ENCODE results near the gene OTULIN.

OTULIN gene

DNA sequence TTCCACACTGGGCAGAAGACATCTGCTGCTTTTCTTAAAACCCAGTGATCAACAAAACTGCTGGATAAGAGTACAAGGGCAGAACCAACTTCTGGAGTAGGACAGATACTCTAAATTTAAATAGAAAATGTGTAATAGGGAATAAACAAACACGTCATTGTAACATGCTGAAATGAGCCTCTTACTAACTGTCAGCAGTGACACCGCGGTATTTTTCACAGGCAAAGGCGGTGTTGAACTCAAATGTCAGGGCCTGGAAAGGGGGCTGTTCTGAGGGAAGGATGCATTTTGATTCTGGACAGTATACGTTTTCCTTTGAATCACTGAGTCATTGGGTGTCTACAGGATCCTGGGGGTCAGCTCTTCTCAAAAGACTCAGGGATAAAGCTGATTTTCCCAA, 73.5 kb downstream of the OTULIN start:
- no peak for DNase-seq (ENCODE audit: extremely low read depth in 1 of 2, low read depth in 1 of 2)

DNA sequence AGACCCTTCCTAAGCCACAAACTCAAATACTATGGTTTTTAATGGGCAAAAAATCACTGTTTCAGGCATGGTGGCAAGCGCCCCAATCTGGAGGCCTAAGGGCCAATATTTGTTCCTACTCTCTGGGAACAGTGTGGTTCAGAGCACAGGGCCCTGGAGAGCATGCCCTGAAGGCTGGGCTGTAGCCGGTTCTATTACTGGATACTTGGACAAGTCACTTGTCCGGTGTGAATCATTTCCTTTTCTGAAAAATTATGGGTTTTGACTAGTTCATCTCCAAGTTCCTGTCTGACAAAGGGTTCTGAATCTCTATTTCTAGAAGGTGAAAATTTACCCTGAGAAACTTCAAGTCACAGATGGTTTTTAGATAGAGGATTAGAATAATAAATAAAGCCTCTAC, 75.0 kb downstream of the OTULIN start:
- DNase-seq (ENCODE audit: extremely low read depth in 1 of 2, low read depth in 1 of 2): no peak

DNA sequence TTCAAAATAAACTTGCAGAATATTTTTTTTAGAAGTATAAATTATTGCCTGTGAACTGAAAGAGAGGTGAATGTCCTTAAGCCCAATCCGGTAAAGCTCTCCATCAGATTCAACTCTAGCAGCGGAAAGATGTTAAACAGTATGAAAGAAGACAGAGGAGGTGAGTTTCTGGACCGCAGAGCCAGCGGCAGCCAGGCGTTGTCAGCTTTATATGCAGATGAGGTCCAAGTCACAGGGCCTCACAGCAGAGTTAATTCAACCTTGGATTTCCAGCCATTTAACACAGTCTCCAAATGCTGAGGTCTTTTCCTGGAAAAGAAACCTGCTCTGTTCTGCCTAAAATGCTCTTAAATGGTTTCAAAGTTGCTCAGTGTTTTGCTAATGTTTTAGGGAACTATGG, 75.5 kb downstream of the OTULIN start:
- no peak for DNase-seq (ENCODE audit: extremely low read depth in 1 of 2, low read depth in 1 of 2)

DNA sequence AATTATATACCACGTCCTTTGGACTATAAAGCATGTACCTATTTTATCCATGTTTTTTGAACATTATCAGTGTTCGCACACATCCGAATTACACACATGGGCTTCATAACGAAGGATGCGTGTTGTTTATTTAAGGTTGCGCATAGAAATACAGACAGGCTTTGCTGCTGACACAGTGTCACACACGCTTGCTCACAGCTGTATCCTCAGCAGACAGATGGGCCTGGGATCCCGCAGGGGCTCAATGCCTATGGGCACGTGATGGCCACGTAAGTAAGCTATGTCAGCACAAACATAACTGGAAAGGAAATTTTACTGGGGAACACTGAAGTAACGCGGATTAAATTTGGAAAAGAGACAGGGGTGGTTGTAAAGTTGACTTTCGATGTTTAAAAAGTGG, 76.6 kb downstream of the OTULIN start:
- no peak for DNase-seq (ENCODE audit: extremely low read depth in 1 of 2, low read depth in 1 of 2)

DNA sequence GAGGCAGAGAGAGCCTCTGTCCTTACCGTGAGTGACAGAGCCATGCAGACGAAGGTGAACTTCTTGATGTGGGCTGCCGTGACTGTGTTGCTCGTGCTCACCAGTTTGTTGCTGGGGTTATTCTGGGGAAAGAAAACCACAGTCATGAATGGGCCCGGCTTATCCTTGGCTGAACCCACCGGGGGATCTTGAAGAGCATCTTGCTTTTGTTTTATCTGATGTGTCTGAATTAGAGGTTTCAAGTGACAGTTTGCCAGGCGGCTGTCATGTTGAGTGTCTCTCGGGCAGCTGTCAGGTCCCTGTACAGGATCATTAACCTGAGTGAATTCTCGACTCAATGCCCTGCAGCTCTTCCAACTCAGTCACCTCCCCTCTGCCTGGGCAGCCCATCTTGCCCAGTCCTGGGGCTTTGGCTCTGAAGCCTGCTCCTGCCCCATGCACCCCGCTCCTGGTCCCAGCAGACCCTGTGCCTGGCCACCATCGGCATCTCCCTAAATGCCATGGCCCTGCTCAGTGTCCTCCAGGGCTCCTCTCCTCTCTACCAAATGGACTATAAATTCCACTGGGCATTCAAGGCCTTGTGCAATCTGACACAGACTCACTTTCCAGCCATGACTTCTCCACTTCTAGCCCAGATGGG, 77.4 kb downstream of the OTULIN start:
- DNase-seq (ENCODE audit: extremely low read depth in 1 of 2, low read depth in 1 of 2): no peak

DNA sequence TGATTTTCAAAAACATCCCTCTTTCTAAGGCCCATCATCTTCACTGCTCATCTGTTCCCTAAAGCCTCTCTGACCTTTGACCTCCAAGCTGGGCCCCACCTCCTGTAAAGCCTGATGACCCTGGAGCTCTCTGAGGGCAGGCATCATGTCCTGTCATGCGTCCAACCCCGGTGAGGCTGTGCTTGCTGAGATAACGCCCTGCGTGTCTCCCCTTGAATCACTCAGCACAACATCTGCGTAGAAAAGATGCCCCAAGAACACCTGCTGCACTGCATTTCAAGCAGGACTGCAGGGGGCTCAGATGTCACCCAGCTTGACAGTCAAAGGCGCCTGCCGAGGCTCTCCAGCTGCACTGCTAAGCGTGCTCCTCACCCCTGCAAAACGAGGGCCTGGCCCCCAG, 78.0 kb downstream of the OTULIN start:
- DNase-seq (ENCODE audit: extremely low read depth in 1 of 2, low read depth in 1 of 2): no peak

DNA sequence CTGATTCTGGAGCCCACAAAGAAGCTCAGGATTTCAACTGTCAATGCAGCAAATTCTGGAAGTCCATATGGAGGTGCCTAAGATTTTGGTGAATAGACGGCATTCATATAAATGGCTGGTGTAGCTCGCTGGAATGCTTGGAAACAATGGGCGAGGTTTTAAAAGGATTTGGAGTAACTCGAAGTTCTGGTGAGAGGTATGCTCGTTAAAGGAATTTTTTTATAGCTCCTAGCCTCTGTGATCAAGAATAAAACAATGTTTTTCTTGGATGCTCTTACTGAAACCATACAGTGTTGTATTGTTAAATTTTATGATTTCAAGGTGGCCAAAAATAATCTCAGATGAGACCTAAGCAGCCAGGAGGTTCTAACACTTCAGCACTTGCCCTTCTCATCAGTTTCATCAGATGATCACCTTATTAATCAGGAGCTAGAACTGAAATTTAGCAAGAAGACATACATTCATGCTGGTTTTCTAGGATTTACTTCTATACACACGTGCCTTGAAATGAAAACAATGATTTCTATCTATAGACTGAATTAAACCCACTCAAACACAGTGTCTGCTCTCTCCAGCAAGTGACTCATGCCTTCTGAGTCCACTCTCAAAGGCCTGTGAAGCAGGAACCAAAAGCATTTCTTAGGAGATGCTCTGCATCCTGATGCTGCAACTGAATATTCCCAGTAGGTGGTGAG, 79.2 kb downstream of the OTULIN start:
- DNase-seq (ENCODE audit: extremely low read depth in 1 of 2, low read depth in 1 of 2): no peak

DNA sequence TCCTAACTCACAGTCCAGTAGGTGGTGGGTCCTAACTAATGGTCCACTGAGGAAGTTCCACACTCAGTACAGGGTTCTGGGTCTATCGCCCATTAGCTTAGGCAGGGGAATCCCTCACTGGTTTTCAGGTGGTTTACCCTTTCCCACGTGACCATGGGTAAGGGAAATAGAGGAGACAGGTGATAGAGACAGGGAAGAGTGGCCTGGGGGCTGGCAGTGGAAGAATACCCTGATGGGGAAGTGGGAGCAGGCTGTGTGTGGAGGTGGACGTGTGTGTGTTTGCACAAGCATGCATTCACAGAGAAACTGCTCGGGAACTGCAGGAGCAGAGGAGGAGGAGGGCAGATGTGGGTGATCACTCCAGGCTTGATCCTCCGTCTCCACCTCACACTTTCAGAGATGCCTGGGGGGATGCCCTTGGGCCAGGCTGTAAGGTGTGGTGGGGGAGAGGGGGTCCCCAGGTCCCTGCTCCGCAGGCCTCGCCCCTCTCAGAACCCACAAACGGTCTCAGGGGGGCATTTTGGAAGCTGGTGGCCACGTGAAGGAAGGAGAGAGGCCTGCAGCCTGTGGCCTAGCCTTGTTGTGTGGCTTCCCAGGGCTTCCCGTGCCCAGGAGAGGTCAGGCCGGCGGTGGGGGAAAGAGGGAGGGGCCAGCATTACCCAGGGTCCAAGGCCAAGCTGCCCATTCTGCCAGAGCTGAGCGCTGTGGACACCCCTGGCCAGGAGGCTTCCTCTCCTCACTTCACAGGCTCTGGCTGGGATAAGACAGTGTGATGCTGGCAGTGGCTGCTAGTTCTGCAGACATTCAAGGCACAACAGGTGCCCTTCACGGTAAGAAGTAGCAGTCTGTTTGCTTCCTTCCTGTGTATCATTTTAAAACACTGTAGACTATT, 80.0 kb downstream of the OTULIN start:
- DNase-seq (ENCODE audit: extremely low read depth in 1 of 2, low read depth in 1 of 2): no peak

DNA sequence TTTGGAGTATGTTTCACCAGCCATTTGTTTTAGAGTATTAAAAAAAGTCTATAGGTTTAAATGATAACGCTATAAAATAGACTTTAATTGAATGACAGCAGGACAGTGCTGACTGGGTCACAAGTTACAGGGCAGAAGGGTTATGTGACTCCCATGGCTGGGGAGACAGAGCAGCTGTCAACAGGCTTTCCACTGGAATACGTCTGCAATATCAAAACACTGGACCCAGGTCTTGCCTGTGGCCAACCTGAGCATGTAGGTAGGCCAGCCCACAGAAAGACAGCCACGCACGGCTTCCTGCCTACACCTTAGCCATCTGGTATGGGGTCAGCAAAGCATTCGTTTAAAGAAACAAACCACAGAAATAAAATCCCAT, 80.7 kb downstream of the OTULIN start:
- DNase-seq (ENCODE audit: extremely low read depth in 1 of 2, low read depth in 1 of 2): no peak

DNA sequence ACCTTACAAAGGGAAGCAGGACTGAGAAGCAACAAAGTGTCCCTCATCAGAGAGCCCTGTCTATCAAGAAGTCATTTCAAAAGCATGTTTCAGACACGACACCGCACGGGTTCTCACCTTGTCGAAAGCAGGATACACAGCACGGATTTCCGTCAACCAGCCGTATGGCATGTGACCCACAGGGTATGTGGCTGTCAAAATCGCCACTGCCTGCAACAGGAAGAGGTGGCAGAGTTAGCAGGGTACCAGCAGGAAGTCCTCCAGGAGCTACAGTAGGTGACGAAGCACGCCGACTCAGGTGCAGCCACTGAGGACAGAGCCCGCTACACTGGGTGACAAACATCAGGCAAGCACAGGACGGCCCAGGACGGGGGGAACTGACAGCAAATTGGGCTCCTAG, 81.2 kb downstream of the OTULIN start:
- no peak for DNase-seq (ENCODE audit: extremely low read depth in 1 of 2, low read depth in 1 of 2)

DNA sequence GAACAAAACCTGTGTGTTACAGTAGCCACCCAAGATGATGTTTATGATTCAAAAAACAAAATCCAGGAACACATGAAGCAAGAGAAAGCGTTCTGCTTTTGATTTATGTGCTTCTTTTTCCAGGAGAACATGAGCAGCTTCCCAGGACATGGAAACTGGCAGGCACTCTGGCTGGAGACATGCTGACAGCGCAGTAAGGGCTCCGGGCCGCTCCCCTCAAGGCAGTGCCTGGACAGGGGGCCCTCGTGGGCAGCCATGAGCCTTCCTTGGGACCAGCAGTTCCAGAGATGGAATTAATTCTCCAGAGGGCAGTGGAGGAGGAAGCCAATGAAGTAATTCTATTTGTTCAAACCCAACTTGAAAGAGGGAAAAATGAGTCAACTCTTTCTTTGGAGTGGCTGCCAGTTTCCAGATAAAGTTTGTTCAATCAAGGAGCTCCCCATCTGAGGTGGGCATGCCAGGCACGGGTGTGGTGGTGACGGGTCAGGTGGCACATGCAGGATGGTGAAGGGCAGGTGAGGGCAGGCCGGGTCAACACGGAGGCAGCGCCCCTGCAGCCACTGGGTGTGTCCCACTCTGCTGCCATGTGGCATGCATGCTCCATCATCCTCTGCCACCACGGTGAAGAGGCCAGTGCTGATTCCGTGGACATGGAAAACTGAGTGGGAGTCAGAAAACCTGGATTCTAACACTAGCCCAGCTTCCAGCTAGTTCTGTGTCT, 83.8 kb downstream of the OTULIN start:
- no peak for DNase-seq (ENCODE audit: extremely low read depth in 1 of 2, low read depth in 1 of 2)

Measured in stimulated activated CD8-positive, alpha-beta memory T cell treated with anti-CD3 and anti-CD28 coated beads, Interleukin-7, amount 100 ng/mL, for 48 hours (primary cell).